ENCODE measurements around the gene KCNT2. TPM values are rescaled to one million over a fixed set of nuclear protein-coding genes. Genes with fewer than 3 reads are reported as not detected.

The KCNT2 gene
- total RNA-seq, 1 experiment from 2014 or later = 9.1 TPM

DNA sequence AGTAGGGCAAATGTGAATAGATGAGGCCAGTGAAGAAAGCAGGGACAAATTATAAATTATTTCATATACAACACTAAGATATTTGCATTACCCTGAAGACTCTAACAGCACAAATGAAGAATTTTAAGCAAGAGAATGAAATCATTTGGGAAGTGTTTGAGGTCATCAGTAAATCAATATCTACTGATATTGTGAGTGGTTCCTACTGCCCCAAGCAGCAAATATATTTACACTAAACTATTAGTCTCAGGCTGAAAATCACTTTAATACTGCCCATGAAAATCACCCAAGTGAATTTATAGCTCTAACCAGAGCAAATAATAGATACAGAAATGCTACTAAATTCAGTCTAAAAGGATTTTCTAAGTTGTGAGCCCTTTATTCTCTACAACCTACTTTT is 163.6 kb downstream of the KCNT2 start:
- Histone ChIP-seq H3K27ac (ENCODE audit: insufficient read length, low read depth, low read length) (no peak overlapping the region), H3K23me2 (ENCODE audit: insufficient read length, low read depth, low read length, poor library complexity, severe bottlenecking) (no peaks in the 10 kb centered on the region), H2AK5ac (ENCODE audit: insufficient read length, low read length) (no peak overlapping the region), H3K79me2 (ENCODE audit: insufficient read depth, low read length) (no peaks in the 10 kb centered on the region), H4K91ac (ENCODE audit: insufficient read length, low read depth, low read length) (no peak overlapping the region), H3K4me1 (ENCODE audit: insufficient read depth, low read length) (no peaks in the 10 kb centered on the region), H3K27me3 (ENCODE audit: insufficient read depth, low read length) (no peaks in the 10 kb centered on the region), H2BK15ac (ENCODE audit: low read depth, low read length) (no peak overlapping the region), H3K56ac (ENCODE audit: insufficient read length, low read depth, low read length) (no peak overlapping the region), H2AFZ (ENCODE audit: low read length) (no peak overlapping the region), H2BK120ac (ENCODE audit: low read depth, low read length, poor library complexity, severe bottlenecking) (no peak overlapping the region), H3T11ph (ENCODE audit: low read length) (no peak overlapping the region), H4K20me1 (ENCODE audit: control insufficient read depth, insufficient read depth, insufficient read length) (no peaks in the 10 kb centered on the region), H3K79me1 (ENCODE audit: insufficient read depth, low read depth, low read length, poor library complexity, severe bottlenecking) (no peaks in the 10 kb centered on the region), H3K4me2 (ENCODE audit: insufficient read depth, insufficient read length, low read length) (no peak overlapping the region), H3K9me3 (ENCODE audit: control insufficient read depth, low read depth, low read length) (no peaks in the 10 kb centered on the region), H2BK5ac (ENCODE audit: insufficient read length, low read length) (no peak overlapping the region), H4K5ac (ENCODE audit: insufficient read length, low read depth, low read length) (no peak overlapping the region), H3K4ac (ENCODE audit: low read depth, low read length) (no peak overlapping the region), H2BK12ac (ENCODE audit: insufficient read length, low read depth, low read length) (no peak overlapping the region), H3K14ac (ENCODE audit: insufficient read depth, low read length) (no peak overlapping the region), H2BK20ac (ENCODE audit: low read depth, low read length, poor library complexity, severe bottlenecking) (no peak overlapping the region), H3K23ac (ENCODE audit: insufficient read length, low read depth, low read length) (no peak overlapping the region), H3K18ac (ENCODE audit: insufficient read length, low read depth, low read length) (no peak overlapping the region), H3K9ac (ENCODE audit: extremely low read depth, insufficient read length, low read length) (no peak overlapping the region), H4K8ac (replicated peaks; ENCODE audit: insufficient read length, low read depth, low read length) (no peak overlapping the region)
- no peak overlapping the region for H3K4me3 Mint-ChIP-seq
- peaks cover 0 to 2% (median 0%) of the 10 kb centered on the region in 3 experiments; a peak in 1 of 7 replicates for H3K36me3 Mint-ChIP-seq (ENCODE audit: insufficient read depth in 1 of 3, low read depth in 3 of 3)
- no peaks in the 10 kb centered on the region for H3K9me3 Mint-ChIP-seq
- DNase-seq = no peak
- TF ChIP-seq, protein P1, sequence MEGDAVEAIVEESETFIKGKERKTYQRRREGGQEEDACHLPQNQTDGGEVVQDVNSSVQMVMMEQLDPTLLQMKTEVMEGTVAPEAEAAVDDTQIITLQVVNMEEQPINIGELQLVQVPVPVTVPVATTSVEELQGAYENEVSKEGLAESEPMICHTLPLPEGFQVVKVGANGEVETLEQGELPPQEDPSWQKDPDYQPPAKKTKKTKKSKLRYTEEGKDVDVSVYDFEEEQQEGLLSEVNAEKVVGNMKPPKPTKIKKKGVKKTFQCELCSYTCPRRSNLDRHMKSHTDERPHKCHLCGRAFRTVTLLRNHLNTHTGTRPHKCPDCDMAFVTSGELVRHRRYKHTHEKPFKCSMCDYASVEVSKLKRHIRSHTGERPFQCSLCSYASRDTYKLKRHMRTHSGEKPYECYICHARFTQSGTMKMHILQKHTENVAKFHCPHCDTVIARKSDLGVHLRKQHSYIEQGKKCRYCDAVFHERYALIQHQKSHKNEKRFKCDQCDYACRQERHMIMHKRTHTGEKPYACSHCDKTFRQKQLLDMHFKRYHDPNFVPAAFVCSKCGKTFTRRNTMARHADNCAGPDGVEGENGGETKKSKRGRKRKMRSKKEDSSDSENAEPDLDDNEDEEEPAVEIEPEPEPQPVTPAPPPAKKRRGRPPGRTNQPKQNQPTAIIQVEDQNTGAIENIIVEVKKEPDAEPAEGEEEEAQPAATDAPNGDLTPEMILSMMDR (conservative IDR thresholded peaks at IDR 0.05) = no peak
- H3K27ac Mint-ChIP-seq = no peak overlapping the region
- H3K27me3 Mint-ChIP-seq (ENCODE audit: low read depth) = no peaks in the 10 kb centered on the region
- peaks cover 22 to 26% of the 10 kb centered on the region in 2 experiments for H3K4me1 Mint-ChIP-seq

All from H9 (cell line).